ENCODE results near the gene ENPP3. TPM values are rescaled to one million over a fixed set of nuclear protein-coding genes. Genes with fewer than 3 reads are reported as not detected.

ENPP3 gene
- total and polyA plus RNA-seq, 2 of the 13 experiments (the other 11 are each of a cell fraction or from before 2014, with no cell fraction given): 40.0 to 75.4 TPM

- Histone ChIP-seq H3K4me1 (ENCODE audit: insufficient read depth, low read length) (no peaks in the 10 kb centered on the region), H2AFZ (ENCODE audit: low read length) (no peak overlapping the region), H4K20me1 (ENCODE audit: insufficient read depth, low read length) (no peaks in the 10 kb centered on the region), H3K4me3 (replicated peaks in 1 of 3; ENCODE audit: insufficient read depth in 1 of 3, low read depth in 2 of 3, low read length in 3 of 3) (no peak overlapping the region), H3K4me2 (ENCODE audit: low read depth, low read length) (no peak overlapping the region), H3K9me3 (ENCODE audit: low read length) (peaks cover 5% of the 10 kb centered on the region; the same call in 1 of the 2 replicates), H3K9ac (ENCODE audit: insufficient read depth, low read depth, low read length) (no peak overlapping the region), H3K27me3 (ENCODE audit: control insufficient read depth in 1 of 2, insufficient read depth in 2 of 2, low read length in 2 of 2) (no peaks in the 10 kb centered on the region), H3K79me2 (ENCODE audit: insufficient read depth, low read length) (no peaks in the 10 kb centered on the region), H3K27ac (ENCODE audit: extremely low read length, insufficient read depth, low read length) (no peak overlapping the region), H3K36me3 (replicated peaks in 1 of 2; ENCODE audit: control insufficient read depth in 1 of 2, insufficient read depth in 2 of 2, low read length in 2 of 2) (peaks cover 17 to 77% of the 10 kb centered on the region in 2 experiments)
- in situ Hi-C loops (cut with HindIII; ENCODE audit: extremely low pct_ligation_motif_present, low pct_unique_long_range_greater_than_20kb): no loop called here
- ATAC-seq (no peak), FAIRE-seq (no peak), DNase-seq (ENCODE audit: low spot score) (no peak)
- POLR2A ChIA-PET: no interaction called here
- no peak for TF ChIP-seq FIP1L1 (IDR thresholded peaks at IDR 0.05; ENCODE audit: borderline replicate concordance, insufficient read depth, low read depth, low read length)
- no peak for TF ChIP-seq NCOA1 (CRISPR knock-in tag; IDR thresholded peaks at IDR 0.05)
- no peak for TF ChIP-seq BRCA1 (CRISPR knock-in tag; IDR thresholded peaks at IDR 0.05)
- TF ChIP-seq NR0B2 (CRISPR knock-in tag; IDR thresholded peaks at IDR 0.05): no peak
- no peak for TF ChIP-seq ZBTB3 (CRISPR knock-in tag; IDR thresholded peaks at IDR 0.05; ENCODE audit: borderline replicate concordance, low read depth)
- TF ChIP-seq ZNF850 (CRISPR knock-in tag; conservative IDR thresholded peaks at IDR 0.05): no peak
- no peak for TF ChIP-seq ZBTB14 (CRISPR knock-in tag; IDR thresholded peaks at IDR 0.05)
- no peak for TF ChIP-seq SSRP1 (CRISPR knock-in tag; IDR thresholded peaks at IDR 0.05)
- TF ChIP-seq ZNF3 (CRISPR knock-in tag; IDR thresholded peaks at IDR 0.05): no peak
- no peak for TF ChIP-seq ZBTB4 (CRISPR knock-in tag; IDR thresholded peaks at IDR 0.05; ENCODE audit: borderline replicate concordance)
- no peak for TF ChIP-seq IKZF1 (IDR thresholded peaks at IDR 0.05)
- 98% methylated on average over 3 of the region's 3 CpGs for WGBS (ENCODE audit: low lambda C conversion rate)
- intact Hi-C loops (cut with micrococcal nuclease; ENCODE audit: unreplicated experiment): no loop called here
- BruUV-seq (replicated peaks): no TSS peak
- CTCF ChIA-PET (ENCODE audit: low intra/inter-chr PET ratio, low total read pairs): no interaction called here
Measured at GRCh38 chr6:131658287-131658686, 21.2 kb downstream of the ENPP3 start.
